Measurements from ENCODE around the gene C16orf87. TPM values are rescaled to one million over a fixed set of nuclear protein-coding genes. Genes with fewer than 3 reads are reported as not detected.
A peak's percentile ranks its signal among the peaks of the same experiment; 100 is the strongest.

The C16orf87 gene
- total and polyA plus RNA-seq, 2 experiments from 2014 or later = 7.9 to 17.6 TPM

DNA sequence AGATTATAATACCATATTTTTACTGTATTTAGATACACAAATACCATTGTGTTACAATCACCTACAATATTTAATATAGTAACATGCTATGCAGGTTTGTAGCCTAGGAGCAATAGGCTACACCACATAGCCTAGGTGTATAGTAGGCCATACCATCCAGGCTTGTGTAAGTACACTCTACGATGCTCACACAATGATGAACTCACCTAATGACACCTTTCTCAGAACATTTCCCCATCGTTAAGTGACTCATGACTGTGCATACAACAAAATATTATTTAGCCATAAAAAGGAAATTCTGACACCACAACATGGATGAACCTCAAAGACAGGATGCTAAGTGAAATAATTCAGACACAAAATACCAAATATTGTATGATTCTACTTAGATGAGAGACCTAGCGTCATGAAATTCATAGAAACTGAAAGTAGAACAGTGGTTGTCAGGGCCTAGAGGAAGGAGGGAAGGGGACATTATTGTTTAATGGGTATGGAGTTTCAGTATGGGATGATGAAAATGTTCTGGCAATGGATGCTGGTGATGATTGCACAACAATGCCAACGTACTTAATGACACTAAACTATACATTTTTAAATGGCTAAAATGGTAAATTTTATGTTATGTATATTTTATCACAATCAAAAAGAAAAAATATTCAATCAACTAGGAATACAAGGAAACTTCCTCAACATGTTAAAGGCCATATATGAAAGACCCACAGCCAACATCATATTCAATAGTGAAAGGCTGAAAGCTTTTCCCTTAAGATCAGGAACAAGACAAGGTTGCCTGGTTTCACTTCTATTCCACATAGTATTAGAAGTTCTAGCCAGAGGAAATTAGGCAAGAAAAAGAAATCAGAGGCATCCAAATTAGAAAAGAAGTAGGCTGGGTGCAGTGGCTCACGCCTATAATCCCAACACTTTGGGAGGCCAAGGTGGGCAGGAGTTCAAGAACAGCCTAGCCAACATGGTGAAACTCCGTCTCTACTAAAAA is 5.9 kb upstream of the C16orf87 start:
- no peak overlapping the region for H3K4me2 ChIP-seq (ENCODE audit: unreplicated experiment)
- DNase-seq = no peak
- H3K79me2 ChIP-seq (ENCODE audit: insufficient read depth) = no peaks in the 10 kb centered on the region
- no peak overlapping the region for H3K4me3 ChIP-seq
- H2AFZ ChIP-seq = no peak overlapping the region
- in situ Hi-C loops (cut with MboI) = no loop called here
- H4K20me1 ChIP-seq (ENCODE audit: insufficient read depth) = no peaks in the 10 kb centered on the region
- 75 to 76% methylated on average over 6 of the region's 6 CpGs for WGBS, 2 experiments (ENCODE audit: low coverage in 1 of 2, low lambda C conversion rate in 2 of 2, missing lambda C conversion rate in 2 of 2)
- H3K36me3 ChIP-seq (ENCODE audit: low read depth) = no peaks in the 10 kb centered on the region
- H3K9ac ChIP-seq = no peak overlapping the region
- H3K27ac ChIP-seq = no peak overlapping the region
- TF ChIP-seq EZH2phosphoT487 (IDR thresholded peaks at IDR 0.05; ENCODE audit: insufficient read depth, low read depth) (no peak), EZH2 (IDR thresholded peaks at IDR 0.05; ENCODE audit: insufficient read depth, poor library complexity, severe bottlenecking) (no peak)
- H3K4me1 ChIP-seq (ENCODE audit: insufficient read depth) = no peaks in the 10 kb centered on the region
- no peaks in the 10 kb centered on the region for H3F3A ChIP-seq (ENCODE audit: insufficient read depth)
- no peaks in the 10 kb centered on the region for H3K9me2 ChIP-seq (ENCODE audit: insufficient read depth)
- no peaks in the 10 kb centered on the region for H3K9me3 ChIP-seq (ENCODE audit: low read depth)
- no peaks in the 10 kb centered on the region for H3K27me3 ChIP-seq (replicated peaks; ENCODE audit: insufficient read depth)

DNA sequence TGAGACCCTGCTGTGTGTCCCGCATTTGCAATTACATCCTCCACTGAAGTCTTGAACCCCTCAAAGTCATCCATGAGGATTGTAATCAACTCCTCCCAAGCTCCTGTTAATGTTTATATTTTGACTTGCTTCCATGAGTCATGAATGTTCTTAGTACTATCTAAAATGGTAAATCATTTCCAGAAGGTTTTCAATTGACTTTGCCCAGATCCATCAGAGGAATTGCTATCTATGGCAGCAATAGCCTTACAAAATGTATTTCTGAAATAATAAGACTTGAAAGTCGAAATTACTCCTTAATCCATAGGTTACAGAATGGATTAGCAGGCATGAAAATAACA is 2.5 kb upstream of the C16orf87 start:
- Histone ChIP-seq H3K4me3 (no peak overlapping the region), H3K27me3 (replicated peaks; ENCODE audit: insufficient read depth) (no peaks in the 10 kb centered on the region), H2AFZ (no peak overlapping the region), H3K36me3 (ENCODE audit: low read depth) (no peaks in the 10 kb centered on the region), H3K4me2 (ENCODE audit: unreplicated experiment) (no peak overlapping the region), H3K79me2 (ENCODE audit: insufficient read depth) (peaks cover 22% of the 10 kb centered on the region), H3K9ac (no peak overlapping the region), H4K20me1 (ENCODE audit: insufficient read depth) (no peaks in the 10 kb centered on the region), H3F3A (ENCODE audit: insufficient read depth) (peaks cover 12% of the 10 kb centered on the region), H3K9me2 (ENCODE audit: insufficient read depth) (no peaks in the 10 kb centered on the region), H3K9me3 (ENCODE audit: low read depth) (no peaks in the 10 kb centered on the region), H3K4me1 (ENCODE audit: insufficient read depth) (peaks cover 9% of the 10 kb centered on the region), H3K27ac (no peak overlapping the region)
- WGBS, 2 experiments (ENCODE audit: low coverage in 1 of 2, low lambda C conversion rate in 2 of 2, missing lambda C conversion rate in 2 of 2) = 59 to 66% methylated on average over 2 of the region's 2 CpGs
- no peak for TF ChIP-seq EZH2 (IDR thresholded peaks at IDR 0.05; ENCODE audit: insufficient read depth, poor library complexity, severe bottlenecking)
- no peak for TF ChIP-seq EZH2phosphoT487 (IDR thresholded peaks at IDR 0.05; ENCODE audit: insufficient read depth, low read depth)
- no peak for DNase-seq
- in situ Hi-C loops (cut with MboI) = no loop called here

DNA sequence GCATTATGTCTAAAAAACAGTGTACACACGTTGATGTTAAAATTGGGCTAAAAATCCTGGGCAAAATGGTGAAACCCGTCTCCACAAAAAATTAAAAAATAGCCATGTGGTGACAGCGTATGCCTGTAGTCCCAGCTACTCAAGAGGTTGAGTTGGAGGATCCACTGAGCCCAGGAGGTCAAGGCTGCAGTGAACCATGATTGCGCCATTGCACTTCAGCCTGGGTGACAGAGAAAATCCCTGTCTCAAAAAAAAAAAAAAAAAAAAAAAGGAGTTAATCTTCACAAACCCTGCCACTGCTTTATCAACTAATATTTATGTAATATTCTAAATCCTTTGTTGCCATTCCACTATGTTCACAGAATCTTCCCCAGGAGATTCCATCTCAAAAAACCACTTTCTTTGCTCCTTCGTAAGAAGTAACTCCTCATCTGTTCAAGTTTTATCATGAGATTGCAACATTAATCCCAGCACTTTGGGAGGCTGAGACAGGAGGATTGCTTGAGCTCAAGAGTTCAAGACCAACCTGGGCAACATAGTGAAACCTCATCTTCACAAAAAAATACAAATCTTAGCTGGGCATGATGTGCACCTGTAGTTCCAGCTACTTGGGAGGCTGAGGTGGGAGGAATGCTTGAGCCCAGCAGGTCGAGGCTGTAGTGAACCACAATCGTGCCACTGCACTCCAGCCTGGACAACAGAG is 1.9 kb upstream of the C16orf87 start:
- Histone ChIP-seq H3K4me2 (ENCODE audit: unreplicated experiment) (no peak overlapping the region), H2AFZ (no peak overlapping the region), H3F3A (ENCODE audit: insufficient read depth) (peaks cover 12% of the 10 kb centered on the region), H3K4me1 (ENCODE audit: insufficient read depth) (peaks cover 9% of the 10 kb centered on the region), H3K27me3 (replicated peaks; ENCODE audit: insufficient read depth) (no peaks in the 10 kb centered on the region), H4K20me1 (ENCODE audit: insufficient read depth) (no peaks in the 10 kb centered on the region), H3K36me3 (ENCODE audit: low read depth) (no peaks in the 10 kb centered on the region), H3K9ac (no peak overlapping the region), H3K4me3 (no peak overlapping the region), H3K79me2 (ENCODE audit: insufficient read depth) (peaks cover 27% of the 10 kb centered on the region), H3K9me3 (ENCODE audit: low read depth) (no peaks in the 10 kb centered on the region), H3K27ac (no peak overlapping the region), H3K9me2 (ENCODE audit: insufficient read depth) (no peaks in the 10 kb centered on the region)
- TF ChIP-seq EZH2phosphoT487 (IDR thresholded peaks at IDR 0.05; ENCODE audit: insufficient read depth, low read depth) = no peak
- TF ChIP-seq EZH2 (IDR thresholded peaks at IDR 0.05; ENCODE audit: insufficient read depth, poor library complexity, severe bottlenecking) = no peak
- in situ Hi-C loops (cut with MboI) = no loop called here
- DNase-seq = no peak
- WGBS, 2 experiments (ENCODE audit: low coverage in 1 of 2, low lambda C conversion rate in 2 of 2, missing lambda C conversion rate in 2 of 2) = 80 to 87% methylated on average over 7 of the region's 7 CpGs

DNA sequence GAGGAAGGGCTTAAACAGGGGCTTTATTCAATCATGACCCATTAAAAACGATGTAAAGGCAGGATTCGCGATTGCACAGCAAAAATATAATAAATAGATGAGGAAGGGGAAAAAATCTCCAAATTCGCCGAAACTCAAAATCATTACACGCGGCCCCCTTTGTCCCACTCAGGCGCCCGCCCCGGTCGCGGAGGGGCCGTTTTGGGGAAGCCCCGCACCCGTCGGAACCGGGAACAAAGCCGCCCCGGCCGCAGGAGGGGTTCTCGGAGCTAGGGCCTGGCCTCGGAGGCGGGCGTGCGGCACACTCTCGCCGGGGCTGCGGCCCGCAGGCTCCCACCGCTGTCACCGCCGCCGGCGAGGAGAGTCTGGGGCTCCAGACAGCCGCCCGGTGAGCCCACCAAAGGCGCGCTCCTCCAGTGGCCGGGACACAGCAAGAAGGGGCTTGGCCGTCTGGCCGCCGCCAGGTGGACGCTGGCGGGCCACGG is 521 bp downstream of the C16orf87 start:
- Histone ChIP-seq H3K4me3 (peak overlapping the region; percentile 83), H3F3A (ENCODE audit: insufficient read depth) (peaks cover 12% of the 10 kb centered on the region), H3K4me1 (ENCODE audit: insufficient read depth) (peaks cover 22% of the 10 kb centered on the region), H4K20me1 (ENCODE audit: insufficient read depth) (no peaks in the 10 kb centered on the region), H3K36me3 (ENCODE audit: low read depth) (no peaks in the 10 kb centered on the region), H3K4me2 (ENCODE audit: unreplicated experiment) (peak overlapping the region; percentile 87), H3K9me3 (ENCODE audit: low read depth) (no peaks in the 10 kb centered on the region), H3K27me3 (replicated peaks; ENCODE audit: insufficient read depth) (no peaks in the 10 kb centered on the region), H3K27ac (peak overlapping the region; percentile 76), H3K79me2 (ENCODE audit: insufficient read depth) (peaks cover 51% of the 10 kb centered on the region), H3K9me2 (ENCODE audit: insufficient read depth) (no peaks in the 10 kb centered on the region), H2AFZ (peak overlapping the region; percentile 86), H3K9ac (peak overlapping the region; percentile 92)
- TF ChIP-seq EZH2phosphoT487 (IDR thresholded peaks at IDR 0.05; ENCODE audit: insufficient read depth, low read depth) (no peak), EZH2 (IDR thresholded peaks at IDR 0.05; ENCODE audit: insufficient read depth, poor library complexity, severe bottlenecking) (no peak)
- peak; percentile 67 for DNase-seq
- WGBS, 2 experiments (ENCODE audit: low coverage in 1 of 2, low lambda C conversion rate in 2 of 2, missing lambda C conversion rate in 2 of 2) = 0 to 2% methylated on average over 23 to 36 of the region's 45 CpGs
- in situ Hi-C loops (cut with MboI) = no loop called here

Data from GM23248 (cell line).